ENCODE data around the gene ATRIP.

The ATRIP gene

GRCh38 chr3:48435223-48435595 lies 11.3 kb upstream of the ATRIP start:
- TF ChIP-seq, protein P1, sequence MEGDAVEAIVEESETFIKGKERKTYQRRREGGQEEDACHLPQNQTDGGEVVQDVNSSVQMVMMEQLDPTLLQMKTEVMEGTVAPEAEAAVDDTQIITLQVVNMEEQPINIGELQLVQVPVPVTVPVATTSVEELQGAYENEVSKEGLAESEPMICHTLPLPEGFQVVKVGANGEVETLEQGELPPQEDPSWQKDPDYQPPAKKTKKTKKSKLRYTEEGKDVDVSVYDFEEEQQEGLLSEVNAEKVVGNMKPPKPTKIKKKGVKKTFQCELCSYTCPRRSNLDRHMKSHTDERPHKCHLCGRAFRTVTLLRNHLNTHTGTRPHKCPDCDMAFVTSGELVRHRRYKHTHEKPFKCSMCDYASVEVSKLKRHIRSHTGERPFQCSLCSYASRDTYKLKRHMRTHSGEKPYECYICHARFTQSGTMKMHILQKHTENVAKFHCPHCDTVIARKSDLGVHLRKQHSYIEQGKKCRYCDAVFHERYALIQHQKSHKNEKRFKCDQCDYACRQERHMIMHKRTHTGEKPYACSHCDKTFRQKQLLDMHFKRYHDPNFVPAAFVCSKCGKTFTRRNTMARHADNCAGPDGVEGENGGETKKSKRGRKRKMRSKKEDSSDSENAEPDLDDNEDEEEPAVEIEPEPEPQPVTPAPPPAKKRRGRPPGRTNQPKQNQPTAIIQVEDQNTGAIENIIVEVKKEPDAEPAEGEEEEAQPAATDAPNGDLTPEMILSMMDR (conservative IDR thresholded peaks at IDR 0.05; ENCODE audit: low read length), result no peak
- DNase-seq (ENCODE audit: low read depth), result no peak
- no peak overlapping the region for H3K4me3 ChIP-seq (ENCODE audit: low read length)

- peak; percentile 74 for DNase-seq (ENCODE audit: low read depth)
- no peak overlapping the region for H3K4me3 ChIP-seq (ENCODE audit: low read length)
- TF ChIP-seq, protein P1 (conservative IDR thresholded peaks at IDR 0.05; ENCODE audit: low read length), result peak; percentile 99
Observed at GRCh38 chr3:48435774-48436476, 10.6 kb upstream of the ATRIP start.

- DNase-seq (ENCODE audit: low read depth), result no peak
- TF ChIP-seq, protein P1 (conservative IDR thresholded peaks at IDR 0.05; ENCODE audit: low read length), result no peak
- no peak overlapping the region for H3K4me3 ChIP-seq (ENCODE audit: low read length)
Observed at GRCh38 chr3:48436477-48436787, 10.1 kb upstream of the ATRIP start.

- TF ChIP-seq, protein P1 (conservative IDR thresholded peaks at IDR 0.05; ENCODE audit: low read length), result no peak
- no peak overlapping the region for H3K4me3 ChIP-seq (ENCODE audit: low read length)
- DNase-seq (ENCODE audit: low read depth), result no peak
Observed at GRCh38 chr3:48436855-48437254, 9.7 kb upstream of the ATRIP start.

DNA sequence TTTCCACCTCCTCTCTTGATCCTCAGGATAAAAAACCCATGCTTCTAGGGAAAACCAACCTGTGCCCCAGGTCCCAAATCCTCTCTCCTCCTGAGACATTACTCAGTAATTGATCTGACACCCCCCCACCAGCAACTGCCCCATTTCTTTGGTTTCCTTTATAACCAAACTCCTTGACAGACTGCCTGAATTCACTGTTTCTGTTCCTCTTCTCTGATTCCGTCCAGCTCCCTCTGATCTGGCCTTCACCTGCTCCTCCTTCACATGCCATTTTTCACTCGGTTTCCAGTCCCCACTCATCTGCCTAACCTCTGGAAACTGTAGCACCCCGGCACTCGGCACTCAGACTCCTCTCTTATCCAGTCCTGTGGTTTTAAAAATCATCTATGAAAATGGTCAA lies 8.7 kb upstream of the ATRIP start:
- no peak overlapping the region for H3K4me3 ChIP-seq (ENCODE audit: low read length)
- DNase-seq (ENCODE audit: low read depth), result no peak
- TF ChIP-seq, protein P1 (conservative IDR thresholded peaks at IDR 0.05; ENCODE audit: low read length), result no peak

- H3K4me3 ChIP-seq (ENCODE audit: low read length), result peak within 1 kb of the TSS; percentile 99
Observed at GRCh38 chr3:48439820-48440589, 6.5 kb upstream of the ATRIP start, which contains the start of the genes CCDC51 and TMA7. Gene CCDC51 (minus strand): TSS chr3:48440119. CDS start chr3:48435128, 4,991 bp downstream. Gene TMA7 (plus strand): TSS chr3:48440257. CDS start chr3:48440297, 40 bp downstream.

More at GRCh38 chr3:48439820-48440589, 6.5 kb upstream of the ATRIP start, which contains the start of the genes CCDC51 and TMA7:
- peak; percentile 93 for DNase-seq (ENCODE audit: low read depth)
- TF ChIP-seq, protein P1 (conservative IDR thresholded peaks at IDR 0.05; ENCODE audit: low read length), result no peak

Measured in AG10803 (cell line).